ENCODE results near the gene PAQR6. TPM values are rescaled to one million over a fixed set of nuclear protein-coding genes. Genes with fewer than 3 reads are reported as not detected.

Gene PAQR6
- total and polyA plus RNA-seq, 10 of the 15 experiments (the other 5 are each of a cell fraction or from before 2014, with no cell fraction given) = 0.42 to 4.5 (median 1.3) TPM

- TF ChIP-seq E4F1 (IDR thresholded peaks at IDR 0.05; ENCODE audit: borderline replicate concordance, partially characterized antibody) (no peak), IKZF1 (conservative IDR thresholded peaks at IDR 0.05) (no peak), SMAD5 (IDR thresholded peaks at IDR 0.05; ENCODE audit: low read depth) (no peak), SMC3 (IDR thresholded peaks at IDR 0.05; ENCODE audit: borderline replicate concordance, low read length) (no peak), CTCF (IDR thresholded peaks at IDR 0.05 in 2 of 3, conservative IDR thresholded peaks at IDR 0.05 in 1 of 3; ENCODE audit: control insufficient read depth in 2 of 3, extremely low read depth in 1 of 3, insufficient read depth in 1 of 3, low read depth in 3 of 3, low read length in 3 of 3) (peak; percentile 4 to 29 (median 21); a peak in 2 of 6 replicates), CHD2 (IDR thresholded peaks at IDR 0.05; ENCODE audit: borderline replicate concordance, low read depth, low read length) (peak; percentile 38; the same call in 1 of the 2 replicates), NR2F1 (conservative IDR thresholded peaks at IDR 0.05) (no peak), ZNF217 (IDR thresholded peaks at IDR 0.05) (no peak), TCF7 (IDR thresholded peaks at IDR 0.05; ENCODE audit: borderline replicate concordance) (no peak), ZBTB4 (CRISPR knock-in tag; IDR thresholded peaks at IDR 0.05) (no peak), TBL1XR1 (IDR thresholded peaks at IDR 0.05; ENCODE audit: low read depth, low read length) (0 out of 2 replicates have a peak, but pooled peaks have one; percentile 47), MXI1 (IDR thresholded peaks at IDR 0.05; ENCODE audit: low read depth, low read length) (peak; percentile 100), ZBTB33 (IDR thresholded peaks at IDR 0.05) (no peak), ZNF24 (IDR thresholded peaks at IDR 0.05) (no peak), HDAC6 (IDR thresholded peaks at IDR 0.05; ENCODE audit: unreplicated experiment) (no peak)
- TF ChIP-seq, protein P1, sequence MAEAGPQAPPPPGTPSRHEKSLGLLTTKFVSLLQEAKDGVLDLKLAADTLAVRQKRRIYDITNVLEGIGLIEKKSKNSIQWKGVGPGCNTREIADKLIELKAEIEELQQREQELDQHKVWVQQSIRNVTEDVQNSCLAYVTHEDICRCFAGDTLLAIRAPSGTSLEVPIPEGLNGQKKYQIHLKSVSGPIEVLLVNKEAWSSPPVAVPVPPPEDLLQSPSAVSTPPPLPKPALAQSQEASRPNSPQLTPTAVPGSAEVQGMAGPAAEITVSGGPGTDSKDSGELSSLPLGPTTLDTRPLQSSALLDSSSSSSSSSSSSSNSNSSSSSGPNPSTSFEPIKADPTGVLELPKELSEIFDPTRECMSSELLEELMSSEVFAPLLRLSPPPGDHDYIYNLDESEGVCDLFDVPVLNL (IDR thresholded peaks at IDR 0.05; ENCODE audit: low read depth, low read length) = no peak
- TF ChIP-seq, protein P2, sequence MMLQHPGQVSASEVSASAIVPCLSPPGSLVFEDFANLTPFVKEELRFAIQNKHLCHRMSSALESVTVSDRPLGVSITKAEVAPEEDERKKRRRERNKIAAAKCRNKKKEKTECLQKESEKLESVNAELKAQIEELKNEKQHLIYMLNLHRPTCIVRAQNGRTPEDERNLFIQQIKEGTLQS (IDR thresholded peaks at IDR 0.05; ENCODE audit: borderline replicate concordance, extremely low read depth, low read depth, low read length) = no peak
Measured at GRCh38 chr1:156281281-156281680, 33.4 kb upstream of the PAQR6 start (continued).

Data from GM12878 (cell line).